Heart left ventricle (tissue), 13 donors: ENCODE data around the gene POLG.

Experiments used
- CTCF ChIP-seq, 12 donors: fragments of 200-600 bp; sonication (generic) in 4 of 12; IDR thresholded peaks; one replicate each; pipeline versions ENCODE4 v1.5.0 to v1.8.0; 2018 to 2022; ENCODE audit warnings: antibody characterized with exemption in 12 of 12, mild to moderate bottlenecking in 5 of 12
- POLR2A ChIP-seq, 2 donors: fragments of 450-650 bp; IDR thresholded peaks; one replicate each; pipeline ENCODE4 v1.6.1; 2017; ENCODE audit warnings: antibody characterized with exemption in 2 of 2, mild to moderate bottlenecking in 2 of 2, moderate library complexity in 2 of 2
- donor health status: ischemic (EF 13 %, LVEDD 7.1; RV severe dilation, severe dysfunction).
- donor health status: DM: no; HTN: yes; CAD: no.
- donor health status: DM: no; HTN: no; CAD: no.
- donor health status: ischemic (EF 25% LVEDD 6.9; RV normal size, moderate dysfunction).
- donor health status: ischemic (EF 25% LVEDD 5.7; RV mildly dilated, moderate dysfunction).
- donor health status: ischemic (EF 35%, LVEDD 5.7; RV mildly dilated, moderate dysfunction).
- donor health status: nonischemic (EF 11% LVEDD 7.7; RV severe dilation, severe dysfunction).
- donor health status: DM: yes; HTN: yes; CAD: no.
- donor health status: PGD.
- donor health status: ischemic (EF 29% LVEDD 5.4; RV normal size, mild dysfunction).
- donor health status: nonischemic (EF 23%, LVEDD 6.1; RV moderate dilation, normal function).

GRCh38 chr15:89363133-89363532 is 28.5 kb upstream of the POLG start:
- TF ChIP-seq CTCF (IDR thresholded peaks at IDR 0.05), result no peak
- no peak for TF ChIP-seq POLR2A (IDR thresholded peaks at IDR 0.05)
